ENCODE data around the gene PGGHG.

Gene PGGHG

GRCh38 chr11:269146-269890 lies 19.6 kb upstream of the PGGHG start:
- no peak for DNase-seq (ENCODE audit: low spot score)

DNA sequence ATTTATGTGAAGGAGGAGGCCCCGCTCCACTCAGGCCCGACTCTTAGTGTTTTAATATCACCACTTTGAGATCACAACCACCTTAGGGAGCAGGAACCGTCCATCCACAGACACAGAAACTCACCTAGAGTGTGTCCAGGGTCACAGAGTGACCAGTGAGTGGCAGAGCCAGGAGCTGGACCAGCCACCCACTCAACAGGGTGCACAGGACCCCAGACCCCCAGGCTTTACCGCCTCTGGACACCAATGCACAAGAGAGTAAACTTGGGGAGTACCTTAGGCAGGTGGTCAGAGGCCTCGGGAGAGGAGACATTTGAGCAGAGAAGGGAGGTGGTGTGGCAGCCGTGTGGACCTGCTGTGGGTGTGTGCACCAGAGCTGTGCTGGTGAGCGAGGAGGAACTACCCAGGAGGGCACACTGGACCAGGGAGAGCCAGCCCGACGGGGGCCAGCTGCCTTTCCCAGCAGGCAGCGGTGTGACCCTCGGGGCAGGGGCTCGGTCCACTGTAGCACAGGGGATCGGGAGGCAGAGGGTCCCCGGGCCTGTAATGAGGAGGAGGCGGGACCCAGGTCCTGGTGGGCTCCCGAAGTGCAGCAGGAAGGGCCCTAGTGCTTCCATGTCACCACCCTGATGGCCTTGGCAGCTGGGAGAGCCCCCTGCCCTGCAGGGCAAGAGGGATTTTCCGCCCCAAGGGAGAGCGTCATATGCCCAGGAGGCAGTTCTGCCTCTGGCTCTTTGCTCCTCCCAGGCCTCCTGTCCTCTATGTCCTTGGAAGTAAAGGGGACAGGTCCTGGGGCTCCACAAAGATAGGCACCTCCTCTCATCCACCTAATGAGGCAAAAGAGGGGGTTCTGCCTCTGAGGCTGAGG lies 18.2 kb upstream of the PGGHG start:
- no peak for DNase-seq (ENCODE audit: low spot score)

GRCh38 chr11:271319-271715 lies 17.6 kb upstream of the PGGHG start:
- DNase-seq (ENCODE audit: low spot score): no peak

GRCh38 chr11:272195-272930 lies 16.6 kb upstream of the PGGHG start:
- no peak for DNase-seq (ENCODE audit: low spot score)

DNA sequence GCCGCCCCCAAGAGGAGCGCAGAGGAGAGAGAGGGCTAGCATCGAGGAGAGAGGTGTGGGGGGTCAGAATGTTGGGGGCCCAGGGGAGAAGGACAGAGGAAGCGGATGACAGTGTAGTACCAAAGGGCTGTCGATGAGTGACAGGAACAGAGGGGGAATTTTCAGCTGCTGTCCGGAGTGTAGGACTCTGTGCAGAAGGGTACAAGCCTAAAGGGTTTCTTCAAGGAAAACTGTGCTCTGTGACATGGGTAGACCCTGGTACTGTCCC lies 16.1 kb upstream of the PGGHG start:
- no peak for DNase-seq (ENCODE audit: low spot score)

DNA sequence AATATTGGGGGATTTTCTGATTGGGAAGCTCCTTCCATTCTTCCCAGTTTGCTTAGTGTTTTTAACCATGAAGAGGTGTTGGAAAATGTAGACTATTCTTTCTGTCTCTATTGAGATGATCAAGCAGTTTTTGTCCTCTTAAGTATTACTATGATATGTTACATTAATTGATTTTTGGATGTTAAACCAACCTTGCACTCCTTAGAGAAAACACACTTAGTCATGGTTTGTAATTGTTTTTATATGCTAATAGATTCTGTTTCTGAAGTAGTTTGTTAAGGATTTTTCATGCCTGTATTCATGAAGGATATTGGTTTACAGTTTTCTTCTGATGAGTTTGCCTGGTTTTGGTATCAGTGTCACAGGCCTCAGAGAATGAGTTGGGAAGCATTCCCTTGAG lies 12.7 kb upstream of the PGGHG start:
- no peak for DNase-seq (ENCODE audit: low spot score)

DNA sequence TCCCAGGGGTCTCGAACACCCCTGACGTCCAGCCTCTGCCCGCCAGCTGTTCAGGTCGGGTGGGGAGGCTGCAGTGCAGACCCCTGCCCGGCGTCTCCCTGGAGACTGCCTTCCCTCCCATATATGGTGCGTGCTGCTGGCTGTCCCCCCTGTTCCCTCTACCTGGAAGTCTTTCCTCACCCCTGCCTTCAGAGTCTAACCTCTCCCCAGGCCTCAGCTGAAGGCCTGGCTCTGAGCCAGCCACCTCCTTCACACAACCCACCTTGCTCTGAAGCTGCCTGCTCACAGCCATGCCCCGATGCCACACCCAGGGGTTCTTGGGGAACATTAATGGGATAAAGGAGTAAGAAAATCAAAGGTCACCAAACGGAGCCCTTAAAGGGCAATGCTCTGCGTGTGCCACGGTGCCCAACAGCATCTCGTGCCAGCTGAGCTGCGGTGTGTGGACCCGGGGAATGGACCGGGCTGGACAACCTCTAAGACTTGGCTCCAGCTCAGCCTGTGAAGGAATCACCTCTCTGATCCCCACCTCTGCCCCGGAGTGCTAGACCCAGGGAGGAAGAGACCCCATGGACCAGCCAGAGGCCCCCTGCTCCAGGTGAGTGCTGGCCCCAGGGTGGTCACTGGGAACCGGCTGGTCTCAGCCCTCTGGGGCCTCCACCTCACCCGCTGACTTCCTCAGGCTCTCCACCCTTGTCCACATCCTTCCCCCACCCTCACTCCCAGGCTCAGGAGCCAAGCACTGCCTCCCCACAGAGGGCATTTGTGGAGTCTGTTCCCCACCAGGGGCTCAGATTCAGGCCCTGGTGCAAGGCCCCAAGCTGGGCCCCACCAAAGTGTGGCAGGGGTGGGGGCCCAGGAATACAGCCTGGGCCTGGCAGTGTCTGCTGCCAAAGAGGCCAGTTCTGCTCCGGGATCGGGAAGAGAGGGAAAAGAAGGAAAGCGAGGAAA lies 10.7 kb upstream of the PGGHG start, which contains the start of gene NLRP6:
Gene NLRP6, plus strand, starts transcription at position 407 of the 951 bp plus-strand sequence. Its CDS starts 163 bp downstream, at position 570.
- DNase-seq (ENCODE audit: low spot score): no peak

DNA sequence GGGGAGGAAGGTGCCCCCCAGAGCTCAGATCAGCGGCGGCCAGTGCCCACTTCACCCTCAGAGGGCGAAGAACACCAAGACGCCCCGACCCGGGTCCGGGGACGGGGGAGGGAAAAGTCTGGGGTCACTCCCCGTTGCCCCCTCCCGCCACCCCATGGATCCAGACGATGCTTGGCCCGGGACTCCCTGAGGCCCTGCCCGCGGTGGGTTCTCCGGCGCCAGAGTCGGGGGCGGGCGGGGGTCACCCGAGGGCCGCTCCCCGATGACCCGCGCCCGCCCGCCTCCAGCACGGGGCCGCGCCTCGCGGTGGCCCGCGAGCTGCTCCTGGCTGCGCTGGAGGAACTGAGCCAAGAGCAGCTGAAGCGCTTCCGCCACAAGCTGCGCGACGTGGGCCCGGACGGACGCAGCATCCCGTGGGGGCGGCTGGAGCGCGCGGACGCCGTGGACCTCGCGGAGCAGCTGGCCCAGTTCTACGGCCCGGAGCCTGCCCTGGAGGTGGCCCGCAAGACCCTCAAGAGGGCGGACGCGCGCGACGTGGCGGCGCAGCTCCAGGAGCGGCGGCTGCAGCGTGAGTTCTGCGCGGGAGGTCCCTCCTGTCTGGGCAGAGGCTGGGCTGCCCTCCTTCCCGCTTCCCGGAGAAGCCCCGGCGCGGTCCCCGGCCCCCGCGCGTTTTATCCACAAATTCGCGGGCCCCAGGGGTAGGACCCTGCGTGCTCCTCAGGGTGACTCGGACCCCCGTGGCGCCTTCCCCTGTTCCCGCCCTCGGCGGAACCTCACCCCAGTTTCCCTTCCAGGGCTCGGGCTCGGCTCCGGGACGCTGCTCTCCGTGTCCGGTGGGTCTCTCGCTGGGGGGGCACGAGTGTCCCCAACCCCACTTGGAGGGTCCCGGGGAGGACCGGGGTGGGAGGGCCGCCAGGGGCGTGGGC lies 9.6 kb upstream of the PGGHG start:
- DNase-seq (ENCODE audit: low spot score): no peak

- no peak for DNase-seq (ENCODE audit: low spot score)
Measured at GRCh38 chr11:279966-280705, 8.8 kb upstream of the PGGHG start.

- no peak for DNase-seq (ENCODE audit: low spot score)
Measured at GRCh38 chr11:280706-281485, 8.0 kb upstream of the PGGHG start.

- DNase-seq (ENCODE audit: low spot score): no peak
Measured at GRCh38 chr11:281486-282161, 7.3 kb upstream of the PGGHG start.

DNA sequence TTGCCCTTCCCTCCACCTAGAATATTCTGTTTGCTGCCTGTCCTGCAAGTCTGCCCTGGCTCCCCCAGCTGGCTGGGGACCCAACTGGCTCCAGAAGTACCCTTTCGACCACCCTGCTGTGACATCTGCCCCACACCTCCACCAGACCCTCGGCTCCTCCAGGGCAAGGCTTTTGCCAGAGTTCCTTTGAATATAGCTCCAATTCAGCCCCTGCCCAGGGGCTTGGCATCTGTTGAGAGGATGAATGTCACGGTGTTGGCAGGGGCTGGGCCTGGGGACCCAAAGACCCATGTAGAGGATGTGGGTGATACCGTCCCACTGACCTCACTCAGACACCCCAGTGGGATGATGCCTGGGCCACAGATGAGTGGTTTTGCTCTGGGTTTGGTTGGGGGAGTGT lies 6.8 kb upstream of the PGGHG start:
- no peak for DNase-seq (ENCODE audit: low spot score)

GRCh38 chr11:282630-283360 lies 6.1 kb upstream of the PGGHG start:
- no peak for DNase-seq (ENCODE audit: low spot score)

GRCh38 chr11:283405-284104 lies 5.4 kb upstream of the PGGHG start:
- no peak for DNase-seq (ENCODE audit: low spot score)

DNA sequence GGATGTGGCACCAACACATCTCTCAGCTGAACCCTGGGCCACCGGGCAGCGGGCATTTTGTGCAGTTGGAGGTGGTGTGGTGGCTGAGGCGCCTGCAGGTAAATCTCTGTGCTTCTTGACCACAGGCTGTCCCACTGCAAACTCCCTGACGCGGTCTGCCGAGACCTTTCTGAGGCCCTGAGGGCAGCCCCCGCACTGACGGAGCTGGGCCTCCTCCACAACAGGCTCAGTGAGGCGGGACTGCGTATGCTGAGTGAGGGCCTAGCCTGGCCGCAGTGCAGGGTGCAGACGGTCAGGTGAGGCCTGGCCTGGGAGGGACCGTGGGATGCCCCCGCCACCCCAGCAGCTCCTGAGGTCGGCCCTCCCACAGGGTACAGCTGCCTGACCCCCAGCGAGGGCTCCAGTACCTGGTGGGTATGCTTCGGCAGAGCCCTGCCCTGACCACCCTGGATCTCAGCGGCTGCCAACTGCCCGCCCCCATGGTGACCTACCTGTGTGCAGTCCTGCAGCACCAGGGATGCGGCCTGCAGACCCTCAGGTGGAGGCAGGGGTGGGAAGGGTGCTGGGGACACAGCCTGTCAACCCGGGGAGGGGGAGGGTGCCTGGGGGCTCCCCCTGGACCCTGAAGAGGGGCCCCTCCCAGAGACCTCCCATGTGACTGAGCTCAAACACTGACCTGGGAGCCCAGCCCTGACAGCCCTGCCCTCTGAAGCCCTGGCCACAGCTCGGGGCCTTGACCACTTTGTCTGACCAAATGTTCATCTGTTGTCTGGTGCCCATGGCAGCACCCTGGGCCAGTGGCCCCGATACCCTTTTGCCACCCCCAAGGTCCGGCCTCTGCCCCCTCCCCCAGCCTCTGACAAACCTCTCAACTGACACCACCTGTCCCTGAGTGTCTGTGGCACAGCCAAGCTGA lies 4.6 kb upstream of the PGGHG start:
- no peak for DNase-seq (ENCODE audit: low spot score)
